Jurkat, Clone E6-1 (cell line): ENCODE results near the gene AJUBA.
"Not testable (repeated sequence)": the region's sequence is repeated elsewhere in the genome, so short reads cannot be mapped to it uniquely, and the experiment has no call there.

Experiments
- DNase-seq: peaks from one replicate; pipeline ENCODE4 v3.0.0-alpha.2; 2011; ENCODE audit warnings: low read depth, low spot score
- H3K4me3 ChIP-seq: 2 replicates; pipeline ENCODE4 v1.5.1; 2011; ENCODE audit warnings: mild to moderate bottlenecking, low read length, control low read depth, moderate library complexity

Gene AJUBA

GRCh38 chr14:22965916-22966782, 16.2 kb downstream of the AJUBA start:
- DNase-seq, H3K4me3 ChIP-seq: not testable (repeated sequence)

GRCh38 chr14:22962061-22962676, 20.2 kb downstream of the AJUBA start:
- no peak for DNase-seq
- no peak overlapping the region for H3K4me3 ChIP-seq

- no peak for DNase-seq
- H3K4me3 ChIP-seq = peak overlapping the region; percentile 71
Measured at GRCh38 chr14:22955702-22956569, 26.4 kb downstream of the AJUBA start.

- no peak overlapping the region for H3K4me3 ChIP-seq
- DNase-seq = no peak
Measured at GRCh38 chr14:22952418-22952817, 29.9 kb downstream of the AJUBA start.

- not testable (repeated sequence) for H3K4me3 ChIP-seq, DNase-seq
Measured at GRCh38 chr14:22951795-22952194, 30.6 kb downstream of the AJUBA start.

GRCh38 chr14:22945642-22946041, 36.7 kb downstream of the AJUBA start:
- no peak overlapping the region for H3K4me3 ChIP-seq
- no peak for DNase-seq

- no peak for DNase-seq
- H3K4me3 ChIP-seq = no peak overlapping the region
Measured at GRCh38 chr14:22939684-22940083, 42.7 kb downstream of the AJUBA start.

- H3K4me3 ChIP-seq = no peak overlapping the region
- no peak for DNase-seq
Measured at GRCh38 chr14:22935156-22935555, 47.2 kb downstream of the AJUBA start.

GRCh38 chr14:22932146-22932545, 50.2 kb downstream of the AJUBA start:
- H3K4me3 ChIP-seq = no peak overlapping the region
- DNase-seq = no peak

GRCh38 chr14:22929961-22930364, 52.4 kb downstream of the AJUBA start:
- H3K4me3 ChIP-seq = peak overlapping the region; percentile 100
- no peak for DNase-seq

GRCh38 chr14:22929104-22929960, 53.0 kb downstream of the AJUBA start, which contains the start of gene PRMT5:
PRMT5 (minus strand) TSS chr14:22929376; CDS start chr14:22929361, 15 bp downstream.
- peak within 1 kb of the TSS; percentile 100 for H3K4me3 ChIP-seq

GRCh38 chr14:22928237-22929103, 53.9 kb downstream of the AJUBA start:
- no peak for DNase-seq

More at GRCh38 chr14:22929104-22929960, 53.0 kb downstream of the AJUBA start, which contains the start of gene PRMT5:
- DNase-seq = peak; percentile 100

GRCh38 chr14:22926316-22926715, 56.0 kb downstream of the AJUBA start:
- DNase-seq = no peak

More at GRCh38 chr14:22928237-22929103, 53.9 kb downstream of the AJUBA start:
- peak overlapping the region; percentile 100 for H3K4me3 ChIP-seq

GRCh38 chr14:22925513-22925912, 56.8 kb downstream of the AJUBA start:
- no peak overlapping the region for H3K4me3 ChIP-seq
- no peak for DNase-seq

More at GRCh38 chr14:22926316-22926715, 56.0 kb downstream of the AJUBA start:
- no peak overlapping the region for H3K4me3 ChIP-seq

- no peak for DNase-seq
Measured at GRCh38 chr14:22923746-22924145, 58.6 kb downstream of the AJUBA start.

GRCh38 chr14:22922294-22922693, 60.1 kb downstream of the AJUBA start:
- H3K4me3 ChIP-seq = no peak overlapping the region
- no peak for DNase-seq

More at GRCh38 chr14:22923746-22924145, 58.6 kb downstream of the AJUBA start:
- H3K4me3 ChIP-seq = no peak overlapping the region
